Prostate gland (tissue), 2 donors: ENCODE measurements around the gene MAGI2. TPM values are rescaled to one million over a fixed set of nuclear protein-coding genes. Genes with fewer than 3 reads are reported as not detected.

ENCODE experiments used
- DNase-seq: peaks from one replicate; pipeline ENCODE4 v3.0.0-alpha.2; 2019; ENCODE audit warnings: low spot score
- H3K27ac ChIP-seq, 2 donors: fragments of 200-600 bp; sonication (generic); 2 replicates each; pipeline ENCODE4 v1.5.1; 2017 to 2019
- H3K27me3 ChIP-seq: fragments of 200-600 bp; sonication (generic); replicated peaks from 2 replicates; pipeline ENCODE4 v1.5.1; 2019; ENCODE audit not compliant: insufficient read depth
- H3K36me3 ChIP-seq, 2 donors: fragments of 200-600 bp; sonication (generic); 1 replicate in 1 of 2; 2 replicates in 1 of 2; pipeline versions ENCODE4 v1.5.1 to v1.8.1; 2017 to 2019
- H3K4me1 ChIP-seq: fragments of 200-600 bp; sonication (generic); replicated peaks from 2 replicates; pipeline ENCODE4 v1.5.1; 2019
- H3K4me3 ChIP-seq, 2 donors: fragments of 200-600 bp; sonication (generic); 2 replicates each; pipeline ENCODE4 v1.5.1; 2017 to 2019
- H3K9me3 ChIP-seq: fragments of 200-600 bp; sonication (generic); 2 replicates; pipeline ENCODE4 v1.5.1; 2017
- CTCF ChIP-seq, 4 experiments: fragments of 200-600 bp in 2 of 4; fragments of 450-650 bp in 2 of 4; sonication (generic) in 2 of 4; IDR thresholded peaks; 1 replicate in 3 of 4; 2 replicates in 1 of 4; pipeline ENCODE4 v1.5.1; 2016 to 2019; ENCODE audit warnings: antibody characterized with exemption in 4 of 4, mild to moderate bottlenecking in 2 of 4, moderate library complexity in 2 of 4
- POLR2A ChIP-seq: fragments of 450-650 bp; IDR thresholded peaks from one replicate; pipeline ENCODE4 v1.6.1; 2016; ENCODE audit warnings: antibody characterized with exemption, mild to moderate bottlenecking
- POLR2AphosphoS5 ChIP-seq: sonication (generic); formaldehyde crosslinking; IDR thresholded peaks from one replicate; pipeline ENCODE4 v1.6.1; 2017; ENCODE audit warnings: antibody characterized with exemption
- WGBS: methylation state at CpG from one replicate; pipeline ENCODE4 v1.1.5; 2018; 5-methylcytosine and 5-hydroxymethylcytosine counted together
- intact Hi-C: fragments of 100-400 bp; cut with DNase I; formaldehyde crosslinking; loops from one replicate; pipeline ENCODE4 v1.14.2; 2022
- total RNA-seq, 2 donors: library from RNA; depleted of rRNA; stranded (reverse); fragments of >200 nt; gene quantifications; one replicate each; pipeline ENCODE4 v1.1.0, GENCODE V29; 2016

Gene MAGI2
- total RNA-seq, 2 donors from 2014 or later: 27.1 to 31.3 TPM

- intact Hi-C loops: no loop called here
- no peaks in the 10 kb centered on the region for H3K27me3 ChIP-seq
- H3K4me1 ChIP-seq: no peaks in the 10 kb centered on the region
- H3K27ac ChIP-seq: no peak overlapping the region
- no peak for DNase-seq
- no peaks in the 10 kb centered on the region for H3K36me3 ChIP-seq
- H3K4me3 ChIP-seq: no peak overlapping the region
- TF ChIP-seq CTCF (IDR thresholded peaks at IDR 0.05) (no peak), POLR2AphosphoS5 (no peak), POLR2A (no peak)
- H3K9me3 ChIP-seq: no peaks in the 10 kb centered on the region
- 96% methylated on average over 1 of the region's 1 CpG for WGBS
Measured at GRCh38 chr7:79130715-79131114, 322.8 kb downstream of the MAGI2 start.

- no peak overlapping the region for H3K27ac ChIP-seq
- H3K27me3 ChIP-seq: no peaks in the 10 kb centered on the region
- WGBS: 98% methylated on average over 2 of the region's 2 CpGs
- no peaks in the 10 kb centered on the region for H3K9me3 ChIP-seq
- DNase-seq: no peak
- no peak overlapping the region for H3K4me3 ChIP-seq
- H3K36me3 ChIP-seq: no peaks in the 10 kb centered on the region
- no peaks in the 10 kb centered on the region for H3K4me1 ChIP-seq
- intact Hi-C loops: no loop called here
- TF ChIP-seq CTCF (IDR thresholded peaks at IDR 0.05): no peak
- no peak for TF ChIP-seq POLR2A
- no peak for TF ChIP-seq POLR2AphosphoS5
Measured at GRCh38 chr7:79124331-79124730, 329.1 kb downstream of the MAGI2 start.

GRCh38 chr7:79118143-79118542, 335.3 kb downstream of the MAGI2 start:
- WGBS: 19% methylated on average over 1 of the region's 1 CpG
- no peak for DNase-seq
- intact Hi-C loops: no loop called here
- Histone ChIP-seq H3K27ac (no peak overlapping the region), H3K36me3 (no peaks in the 10 kb centered on the region), H3K9me3 (no peaks in the 10 kb centered on the region), H3K4me3 (no peak overlapping the region), H3K27me3 (no peaks in the 10 kb centered on the region), H3K4me1 (no peaks in the 10 kb centered on the region)
- TF ChIP-seq POLR2AphosphoS5 (no peak), CTCF (IDR thresholded peaks at IDR 0.05) (no peak), POLR2A (no peak)

GRCh38 chr7:79096361-79096805, 357.1 kb downstream of the MAGI2 start:
- H3K27ac ChIP-seq: no peak overlapping the region
- no peaks in the 10 kb centered on the region for H3K36me3 ChIP-seq
- intact Hi-C loops: no loop called here
- no peaks in the 10 kb centered on the region for H3K9me3 ChIP-seq
- no peak for TF ChIP-seq POLR2A
- TF ChIP-seq POLR2AphosphoS5: no peak
- no peak for TF ChIP-seq CTCF (IDR thresholded peaks at IDR 0.05)
- H3K4me1 ChIP-seq: no peaks in the 10 kb centered on the region
- no peak for DNase-seq
- no peaks in the 10 kb centered on the region for H3K27me3 ChIP-seq
- 11% methylated on average over 1 of the region's 1 CpG for WGBS
- H3K4me3 ChIP-seq: no peak overlapping the region

- Histone ChIP-seq H3K27ac (no peak overlapping the region), H3K9me3 (no peaks in the 10 kb centered on the region), H3K36me3 (no peaks in the 10 kb centered on the region), H3K27me3 (no peaks in the 10 kb centered on the region), H3K4me1 (no peaks in the 10 kb centered on the region), H3K4me3 (no peak overlapping the region)
- DNase-seq: no peak
- intact Hi-C loops: no loop called here
- TF ChIP-seq POLR2A (no peak), CTCF (IDR thresholded peaks at IDR 0.05) (no peak), POLR2AphosphoS5 (no peak)
Measured at GRCh38 chr7:79093421-79093820, 360.0 kb downstream of the MAGI2 start.
